Endothelial cell of umbilical vein (primary cell): ENCODE measurements around the gene ANAPC2.

ENCODE experiments used
- CTCF ChIP-seq, 2 donors: IDR thresholded peaks; 1 replicate in 1 of 2; 2 replicates in 1 of 2; pipeline ENCODE4 v1.5.1; 2011; ENCODE audit warnings: low read length in 2 of 2, mild to moderate bottlenecking in 2 of 2, moderate library complexity in 2 of 2, control low read depth in 1 of 2, inconsistent platforms in 1 of 2, low read depth in 1 of 2; ENCODE audit not compliant: insufficient read depth in 1 of 2; ENCODE audit errors: extremely low read depth in 1 of 2
- EZH2 ChIP-seq: IDR thresholded peaks from 2 replicates; pipeline ENCODE4 v1.6.1; 2012; ENCODE audit warnings: borderline replicate concordance, low read depth, mild to moderate bottlenecking, moderate library complexity, low read length, inconsistent platforms; ENCODE audit not compliant: severe bottlenecking
- FOS ChIP-seq: IDR thresholded peaks from 2 replicates; pipeline ENCODE4 v1.6.1; 2011; ENCODE audit warnings: mild to moderate bottlenecking, low read length, moderate library complexity, borderline replicate concordance; ENCODE audit not compliant: insufficient read depth
- GATA2 ChIP-seq: IDR thresholded peaks from 2 replicates; pipeline ENCODE4 v1.7.0; 2011; ENCODE audit warnings: low read depth, mild to moderate bottlenecking, moderate library complexity, mixed read lengths, low read length; ENCODE audit not compliant: insufficient read length, insufficient read depth
- JUN ChIP-seq: IDR thresholded peaks from 2 replicates; pipeline ENCODE4 v1.6.1; 2011; ENCODE audit warnings: borderline replicate concordance, low read depth; ENCODE audit not compliant: insufficient read length, insufficient read depth
- MAX ChIP-seq: IDR thresholded peaks from 2 replicates; pipeline ENCODE4 v1.6.1; 2011; ENCODE audit not compliant: insufficient read depth, insufficient read length
- MYC ChIP-seq: IDR thresholded peaks from one replicate; pipeline ENCODE4 v1.6.1; 2011; ENCODE audit warnings: mild to moderate bottlenecking, low read depth, low read length
- POLR2A ChIP-seq: IDR thresholded peaks from 2 replicates; pipeline ENCODE4 v1.6.1; 2012; ENCODE audit warnings: low read depth, mild to moderate bottlenecking, control low read depth, low read length
- POLR2AphosphoS5 ChIP-seq: IDR thresholded peaks from 2 replicates; pipeline ENCODE4 v1.6.1; 2012; ENCODE audit warnings: low read depth, mild to moderate bottlenecking, control low read depth, low read length, moderate library complexity; ENCODE audit not compliant: insufficient read depth

GRCh38 chr9:137127301-137128157 lies 60.8 kb downstream of the ANAPC2 start:
- no peak for TF ChIP-seq MAX
- TF ChIP-seq EZH2, result no peak
- TF ChIP-seq CTCF (IDR thresholded peaks at IDR 0.05; ENCODE audit: extremely low read depth in 1 of 2, insufficient read depth in 1 of 2, low read depth in 1 of 2, low read length in 2 of 2), result no peak
- no peak for TF ChIP-seq MYC
- no peak for TF ChIP-seq POLR2A
- TF ChIP-seq FOS, result no peak
- no peak for TF ChIP-seq POLR2AphosphoS5
- TF ChIP-seq JUN, result no peak
- no peak for TF ChIP-seq GATA2
